Keratinocyte (primary cell): ENCODE data around the gene PPT2. TPM values are rescaled to one million over a fixed set of nuclear protein-coding genes. Genes with fewer than 3 reads are reported as not detected.

ENCODE experiments used
- DNase-seq: peaks from one replicate; pipeline ENCODE4 v3.0.0-alpha.2; 2011; ENCODE audit warnings: low read depth, missing footprints, low spot score
- FAIRE-seq: peaks from 2 replicates; lab custom pipeline; 2011; peaks lifted over from hg19 to GRCh38; lab: Jason Lieb, UNC
- H2AFZ ChIP-seq: 2 replicates; pipeline ENCODE4 v1.6.0; 2012; ENCODE audit warnings: low read length, control low read depth, inconsistent platforms; ENCODE audit not compliant: control insufficient read depth
- H3K27ac ChIP-seq: 2 replicates; pipeline ENCODE4 v1.5.1; 2011; ENCODE audit warnings: low read length; ENCODE audit not compliant: control insufficient read depth, insufficient read depth
- H3K27me3 ChIP-seq: 3 replicates; pipeline ENCODE4 v1.6.0; 2011; ENCODE audit warnings: low read length; ENCODE audit not compliant: control insufficient read depth, insufficient read depth; ENCODE audit errors: extremely low read depth
- H3K36me3 ChIP-seq, 2 experiments: 2 replicates in 1 of 2; 3 replicates in 1 of 2; pipeline ENCODE4 v1.5.1; 2011; ENCODE audit warnings: low read length in 2 of 2, mild to moderate bottlenecking in 1 of 2; ENCODE audit not compliant: control insufficient read depth in 2 of 2, insufficient read depth in 2 of 2; ENCODE audit errors: extremely low read depth in 1 of 2
- H3K4me1 ChIP-seq: 3 replicates; pipeline ENCODE4 v1.5.1; 2011; ENCODE audit warnings: low read length; ENCODE audit not compliant: control insufficient read depth, insufficient read depth; ENCODE audit errors: extremely low read depth
- H3K4me2 ChIP-seq: 3 replicates; pipeline ENCODE4 v1.6.0; 2011; ENCODE audit warnings: low read depth, low read length; ENCODE audit not compliant: control insufficient read depth, insufficient read depth; ENCODE audit errors: extremely low read depth
- H3K4me3 ChIP-seq, 3 experiments: fragments of 200-600 bp in 1 of 3; sonication (generic) in 1 of 3; 2 replicates in 2 of 3; 3 replicates in 1 of 3; pipeline ENCODE4 v1.5.1; 2011 to 2016; ENCODE audit warnings: low read length in 3 of 3, mild to moderate bottlenecking in 3 of 3, control low read depth in 2 of 3, inconsistent platforms in 1 of 3, low read depth in 1 of 3, mixed read lengths in 1 of 3, mixed run types in 1 of 3, moderate library complexity in 1 of 3; ENCODE audit not compliant: control insufficient read depth in 2 of 3, insufficient read depth in 2 of 3; ENCODE audit errors: extremely low read depth in 1 of 3
- H3K79me2 ChIP-seq: 2 replicates; pipeline ENCODE4 v1.6.0; 2012; ENCODE audit warnings: low read length; ENCODE audit not compliant: control insufficient read depth, insufficient read depth
- H3K9ac ChIP-seq: 3 replicates; pipeline ENCODE4 v1.6.0; 2011; ENCODE audit warnings: low read length; ENCODE audit not compliant: control insufficient read depth, insufficient read depth; ENCODE audit errors: extremely low read depth
- H3K9me1 ChIP-seq: 3 replicates; pipeline ENCODE4 v1.6.0; 2011; ENCODE audit warnings: low read length; ENCODE audit not compliant: control insufficient read depth, insufficient read depth; ENCODE audit errors: extremely low read depth
- H3K9me3 ChIP-seq: 2 replicates; pipeline ENCODE4 v1.5.1; 2012; ENCODE audit warnings: low read depth, low read length; ENCODE audit not compliant: control insufficient read depth
- H4K20me1 ChIP-seq: 3 replicates; pipeline ENCODE4 v1.6.0; 2011; ENCODE audit warnings: low read length; ENCODE audit not compliant: control insufficient read depth, insufficient read depth; ENCODE audit errors: extremely low read depth
- EZH2 ChIP-seq: IDR thresholded peaks from one replicate; pipeline ENCODE4 v1.6.1; 2012; ENCODE audit warnings: inconsistent platforms, mild to moderate bottlenecking, low read length, moderate library complexity
- dilution Hi-C: fragments of 300-500 bp; cut with MboI; formaldehyde crosslinking; loops from one replicate; pipeline ENCODE4 v1.7.0; 2020; ENCODE audit warnings: low sequenced_read_pairs; ENCODE audit not compliant: extremely low pct_ligation_motif_present
- polyA plus RNA-seq, 5 experiments: library from polyadenylated mRNA; depleted of rRNA in 3 of 5; stranded (reverse) in 3 of 5; stranded (forward) in 1 of 5; unstranded in 1 of 5; fragments of >200 nt; gene quantifications; 1 replicate in 1 of 5; 2 replicates in 3 of 5; 3 replicates in 1 of 5; pipeline versions ENCODE4 v1.2.1 to v1.2.3, GENCODE V29; 2011 to 2012; ENCODE audit warnings: missing spikeins in 2 of 5, low read depth in 1 of 5, low replicate concordance in 1 of 5
- TF ChIP-seq, protein P1 (sequence below), 3 experiments: IDR thresholded peaks in 1 of 3; conservative IDR thresholded peaks in 1 of 3; optimal IDR thresholded peaks in 1 of 3; 2 replicates in 2 of 3; 3 replicates in 1 of 3; pipeline versions ENCODE3 to v1.5.1; 2011; ENCODE audit warnings: low read length in 3 of 3, mild to moderate bottlenecking in 3 of 3, moderate library complexity in 2 of 3, control low read depth in 1 of 3, inconsistent platforms in 1 of 3; ENCODE audit not compliant: insufficient read depth in 2 of 3; ENCODE audit errors: extremely low read depth in 1 of 3

The PPT2 gene
- polyA plus RNA-seq, 1 donor (not counting 4 experiments of a cell fraction or from before 2014, with no cell fraction given), result 15.0 TPM

DNA sequence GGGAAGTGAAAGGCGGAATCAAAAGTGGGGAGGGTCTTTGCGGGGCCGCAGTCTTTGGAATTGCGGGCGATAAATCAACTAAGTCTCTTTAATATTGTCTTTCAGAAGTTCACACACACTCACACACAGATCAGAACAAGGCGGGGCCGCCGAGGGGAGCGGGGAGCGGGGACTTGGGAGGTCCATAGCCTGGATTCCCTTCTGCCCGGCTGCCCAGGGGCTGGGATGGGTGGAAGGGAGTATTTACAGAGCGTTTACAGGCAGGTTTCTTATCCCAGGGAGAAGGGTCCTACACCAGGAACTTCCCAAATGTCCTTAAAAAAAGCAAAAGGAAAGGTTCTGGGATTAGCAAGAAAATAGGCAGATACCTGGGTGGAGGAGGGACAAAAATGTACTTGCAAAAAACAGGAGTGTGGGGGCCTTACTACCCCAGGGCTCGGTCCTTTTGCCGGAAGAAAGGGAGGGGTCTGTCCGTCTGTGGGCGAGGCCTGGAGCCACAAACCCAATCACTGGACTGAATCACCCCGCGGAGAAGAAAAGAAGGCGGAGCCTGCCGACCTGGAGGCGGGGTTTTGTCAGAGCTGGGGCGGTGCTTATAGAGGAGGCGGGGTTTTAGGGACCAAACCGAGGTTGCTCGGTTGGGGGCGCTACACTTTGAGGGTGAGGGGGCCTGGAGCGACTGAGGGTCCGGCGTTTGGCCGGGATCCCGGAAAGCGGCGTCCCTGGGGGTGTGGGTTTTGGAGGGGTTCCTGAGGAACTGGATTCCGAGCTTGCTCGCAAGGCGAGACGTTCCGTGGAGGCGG lies 5.5 kb upstream of the PPT2 start:
- peak overlapping the region; percentile 94 for H3K4me2 ChIP-seq
- no peaks in the 10 kb centered on the region for H3K9me1 ChIP-seq
- no peak for FAIRE-seq
- H3K27me3 ChIP-seq, result peaks cover 4% of the 10 kb centered on the region
- H3K36me3 ChIP-seq, result no peaks in the 10 kb centered on the region
- H3K4me3 ChIP-seq, result peak overlapping the region; percentile 46 to 82 (median 66)
- no peaks in the 10 kb centered on the region for H3K9me3 ChIP-seq
- H3K27ac ChIP-seq, result peak overlapping the region; percentile 54
- H4K20me1 ChIP-seq, result no peaks in the 10 kb centered on the region
- H3K79me2 ChIP-seq, result no peaks in the 10 kb centered on the region
- H3K9ac ChIP-seq, result peak overlapping the region; percentile 71
- no peak for DNase-seq
- H3K4me1 ChIP-seq, result peaks cover 12% of the 10 kb centered on the region
- dilution Hi-C loops, result no loop called here
- H2AFZ ChIP-seq, result peak overlapping the region; percentile 81
- TF ChIP-seq EZH2, result no peak
- TF ChIP-seq, protein P1, sequence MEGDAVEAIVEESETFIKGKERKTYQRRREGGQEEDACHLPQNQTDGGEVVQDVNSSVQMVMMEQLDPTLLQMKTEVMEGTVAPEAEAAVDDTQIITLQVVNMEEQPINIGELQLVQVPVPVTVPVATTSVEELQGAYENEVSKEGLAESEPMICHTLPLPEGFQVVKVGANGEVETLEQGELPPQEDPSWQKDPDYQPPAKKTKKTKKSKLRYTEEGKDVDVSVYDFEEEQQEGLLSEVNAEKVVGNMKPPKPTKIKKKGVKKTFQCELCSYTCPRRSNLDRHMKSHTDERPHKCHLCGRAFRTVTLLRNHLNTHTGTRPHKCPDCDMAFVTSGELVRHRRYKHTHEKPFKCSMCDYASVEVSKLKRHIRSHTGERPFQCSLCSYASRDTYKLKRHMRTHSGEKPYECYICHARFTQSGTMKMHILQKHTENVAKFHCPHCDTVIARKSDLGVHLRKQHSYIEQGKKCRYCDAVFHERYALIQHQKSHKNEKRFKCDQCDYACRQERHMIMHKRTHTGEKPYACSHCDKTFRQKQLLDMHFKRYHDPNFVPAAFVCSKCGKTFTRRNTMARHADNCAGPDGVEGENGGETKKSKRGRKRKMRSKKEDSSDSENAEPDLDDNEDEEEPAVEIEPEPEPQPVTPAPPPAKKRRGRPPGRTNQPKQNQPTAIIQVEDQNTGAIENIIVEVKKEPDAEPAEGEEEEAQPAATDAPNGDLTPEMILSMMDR (optimal IDR thresholded peaks at IDR 0.05 in 1 of 3, IDR thresholded peaks at IDR 0.05 in 1 of 3, conservative IDR thresholded peaks at IDR 0.05 in 1 of 3; ENCODE audit: extremely low read depth in 1 of 3, insufficient read depth in 2 of 3, low read length in 3 of 3), result peak; percentile 45 to 58 (median 47)

DNA sequence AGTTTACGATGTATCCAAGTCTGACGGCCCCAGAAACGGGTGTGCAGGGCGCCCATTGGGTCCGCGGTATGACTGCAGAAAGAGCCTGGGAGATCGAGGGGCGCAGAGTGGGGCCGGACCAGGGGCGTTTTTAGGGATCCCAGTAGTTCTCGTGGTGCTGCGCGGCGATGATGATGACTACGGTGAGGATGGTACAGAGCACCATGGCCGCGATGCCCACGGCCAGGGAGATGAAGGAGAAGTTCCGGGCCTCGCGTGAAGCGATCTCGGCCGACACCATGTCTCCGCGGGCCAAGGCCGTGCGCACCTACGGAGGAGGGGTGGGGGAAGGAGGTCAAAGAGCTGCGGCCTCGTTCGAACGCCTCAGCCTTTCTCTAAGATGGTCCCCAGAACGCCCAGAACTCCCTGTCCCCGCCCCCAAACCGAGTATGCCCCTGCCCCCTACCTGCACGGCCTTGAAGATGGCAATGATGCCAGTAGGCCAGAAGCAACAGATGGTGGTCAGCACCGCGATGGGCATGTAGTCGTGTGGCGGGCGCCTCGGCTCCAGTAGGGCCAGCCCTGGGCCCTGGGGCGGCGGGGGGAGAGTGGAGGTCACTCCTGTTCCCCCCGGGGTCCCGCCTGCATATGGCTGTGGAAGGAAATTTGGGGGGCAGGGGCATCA lies 4.7 kb upstream of the PPT2 start:
- Histone ChIP-seq H3K79me2 (no peaks in the 10 kb centered on the region), H2AFZ (peak overlapping the region; percentile 75)

More for the DNA sequence above, 4.7 kb upstream of the PPT2 start:
- no peaks in the 10 kb centered on the region for H4K20me1 ChIP-seq
- H3K4me3 ChIP-seq, result peak overlapping the region; percentile 46 to 82 (median 66)
- H3K36me3 ChIP-seq, result no peaks in the 10 kb centered on the region
- no peaks in the 10 kb centered on the region for H3K9me3 ChIP-seq
- peaks cover 12% of the 10 kb centered on the region for H3K4me1 ChIP-seq
- H3K9ac ChIP-seq, result peak overlapping the region; percentile 71
- peaks cover 4% of the 10 kb centered on the region for H3K27me3 ChIP-seq
- DNase-seq (no peak), FAIRE-seq (no peak)
- H3K27ac ChIP-seq, result no peak overlapping the region
- TF ChIP-seq EZH2, result no peak
- TF ChIP-seq, protein P1 (optimal IDR thresholded peaks at IDR 0.05 in 1 of 3, IDR thresholded peaks at IDR 0.05 in 1 of 3, conservative IDR thresholded peaks at IDR 0.05 in 1 of 3; ENCODE audit: extremely low read depth in 1 of 3, insufficient read depth in 2 of 3, low read length in 3 of 3), result no peak
- no peaks in the 10 kb centered on the region for H3K9me1 ChIP-seq
- H3K4me2 ChIP-seq, result peak overlapping the region; percentile 94
- dilution Hi-C loops, result no loop called here
